NK-92 (cell line): Measurements from ENCODE around the gene EFCAB6.

Experiments used
- DNase-seq: peaks from one replicate; lab custom pipeline; 2025; ENCODE audit not compliant: unreplicated experiment; lab: John Stamatoyannopoulos, UW

EFCAB6 gene, protein sequence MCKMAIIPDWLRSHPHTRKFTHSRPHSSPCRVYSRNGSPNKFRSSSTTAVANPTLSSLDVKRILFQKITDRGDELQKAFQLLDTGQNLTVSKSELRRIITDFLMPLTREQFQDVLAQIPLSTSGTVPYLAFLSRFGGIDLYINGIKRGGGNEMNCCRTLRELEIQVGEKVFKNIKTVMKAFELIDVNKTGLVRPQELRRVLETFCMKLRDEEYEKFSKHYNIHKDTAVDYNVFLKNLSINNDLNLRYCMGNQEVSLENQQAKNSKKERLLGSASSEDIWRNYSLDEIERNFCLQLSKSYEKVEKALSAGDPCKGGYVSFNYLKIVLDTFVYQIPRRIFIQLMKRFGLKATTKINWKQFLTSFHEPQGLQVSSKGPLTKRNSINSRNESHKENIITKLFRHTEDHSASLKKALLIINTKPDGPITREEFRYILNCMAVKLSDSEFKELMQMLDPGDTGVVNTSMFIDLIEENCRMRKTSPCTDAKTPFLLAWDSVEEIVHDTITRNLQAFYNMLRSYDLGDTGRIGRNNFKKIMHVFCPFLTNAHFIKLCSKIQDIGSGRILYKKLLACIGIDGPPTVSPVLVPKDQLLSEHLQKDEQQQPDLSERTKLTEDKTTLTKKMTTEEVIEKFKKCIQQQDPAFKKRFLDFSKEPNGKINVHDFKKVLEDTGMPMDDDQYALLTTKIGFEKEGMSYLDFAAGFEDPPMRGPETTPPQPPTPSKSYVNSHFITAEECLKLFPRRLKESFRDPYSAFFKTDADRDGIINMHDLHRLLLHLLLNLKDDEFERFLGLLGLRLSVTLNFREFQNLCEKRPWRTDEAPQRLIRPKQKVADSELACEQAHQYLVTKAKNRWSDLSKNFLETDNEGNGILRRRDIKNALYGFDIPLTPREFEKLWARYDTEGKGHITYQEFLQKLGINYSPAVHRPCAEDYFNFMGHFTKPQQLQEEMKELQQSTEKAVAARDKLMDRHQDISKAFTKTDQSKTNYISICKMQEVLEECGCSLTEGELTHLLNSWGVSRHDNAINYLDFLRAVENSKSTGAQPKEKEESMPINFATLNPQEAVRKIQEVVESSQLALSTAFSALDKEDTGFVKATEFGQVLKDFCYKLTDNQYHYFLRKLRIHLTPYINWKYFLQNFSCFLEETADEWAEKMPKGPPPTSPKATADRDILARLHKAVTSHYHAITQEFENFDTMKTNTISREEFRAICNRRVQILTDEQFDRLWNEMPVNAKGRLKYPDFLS (N-terminal part only)

DNA sequence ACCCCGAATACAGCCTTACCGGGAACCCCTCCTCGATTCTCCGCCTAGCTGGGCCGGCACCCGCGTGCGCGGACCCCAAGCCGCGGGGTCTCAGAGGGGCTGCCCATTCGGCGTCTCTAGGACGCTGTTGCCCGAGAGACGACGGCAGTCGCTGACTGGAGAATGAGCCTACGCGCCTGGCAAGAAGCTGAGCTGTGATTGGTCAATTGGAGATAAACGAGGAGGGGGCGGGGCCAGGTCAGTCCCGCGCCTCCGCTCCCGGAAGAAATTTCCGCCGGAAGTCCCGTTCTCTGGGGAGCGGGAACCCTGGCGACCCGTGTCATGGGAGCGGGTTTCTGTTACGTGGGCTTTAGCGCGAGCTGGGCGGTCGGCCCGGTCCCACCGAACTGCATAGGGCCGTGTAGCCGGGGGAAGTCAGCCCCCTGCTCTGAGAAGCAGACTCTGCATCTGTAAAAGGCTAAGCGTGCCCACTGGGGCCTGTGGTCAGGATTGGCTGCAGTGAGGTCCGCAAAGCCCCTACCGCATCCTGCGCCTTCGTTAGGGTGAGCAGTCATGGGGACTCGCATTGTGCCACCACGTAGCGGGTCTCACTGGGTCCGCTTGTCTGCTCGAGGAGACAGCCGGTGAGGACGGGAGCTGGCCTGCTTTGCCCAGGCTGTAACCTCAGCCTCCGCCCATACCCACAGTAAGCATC lies at the start of gene EFCAB6:
TSS of gene EFCAB6 (minus strand) at position 157 of the 694 bp plus-strand sequence. CDS start 29,987 bp downstream, outside the sequence.
- DNase-seq = peak; percentile 26

DNA sequence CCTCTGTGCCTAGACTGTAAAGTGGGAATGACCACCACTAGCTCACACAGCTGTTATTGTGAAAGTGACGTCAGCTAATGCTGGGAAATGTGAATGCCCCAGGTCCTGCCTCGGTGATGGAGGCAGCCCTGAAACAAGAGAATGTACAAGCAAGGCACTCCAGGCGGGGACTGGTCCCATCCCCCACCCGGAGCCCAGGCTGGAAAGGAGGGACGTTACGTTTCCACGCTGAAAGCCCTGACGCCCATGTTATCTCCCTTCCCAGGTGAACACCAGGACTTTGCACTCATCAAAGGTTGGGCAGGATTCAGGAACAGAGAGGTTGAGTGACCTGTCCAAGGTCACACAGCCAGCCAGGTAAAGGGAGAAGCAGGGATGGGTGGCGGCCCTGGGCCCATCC lies 49.4 kb upstream of the EFCAB6 start:
- no peak for DNase-seq

DNA sequence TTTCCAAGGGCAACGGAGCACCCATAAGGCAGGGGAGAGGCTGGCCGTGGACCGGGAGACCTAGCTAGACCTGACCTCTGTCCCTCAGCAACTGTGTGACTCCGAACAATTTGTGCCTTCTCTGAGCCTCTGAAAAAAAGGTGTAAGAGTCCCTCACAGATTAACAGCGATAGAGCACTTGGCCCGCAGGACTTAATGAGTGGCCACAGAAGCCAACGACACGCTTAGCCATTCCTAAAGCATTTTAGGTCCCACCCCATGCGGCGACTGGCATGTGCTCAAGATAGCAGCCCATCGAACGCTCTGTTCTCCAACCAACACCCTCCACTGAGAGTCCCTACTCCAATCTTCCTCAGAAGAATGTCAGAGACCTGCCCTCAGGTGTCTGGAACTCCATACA lies 48.7 kb upstream of the EFCAB6 start:
- DNase-seq = no peak

DNA sequence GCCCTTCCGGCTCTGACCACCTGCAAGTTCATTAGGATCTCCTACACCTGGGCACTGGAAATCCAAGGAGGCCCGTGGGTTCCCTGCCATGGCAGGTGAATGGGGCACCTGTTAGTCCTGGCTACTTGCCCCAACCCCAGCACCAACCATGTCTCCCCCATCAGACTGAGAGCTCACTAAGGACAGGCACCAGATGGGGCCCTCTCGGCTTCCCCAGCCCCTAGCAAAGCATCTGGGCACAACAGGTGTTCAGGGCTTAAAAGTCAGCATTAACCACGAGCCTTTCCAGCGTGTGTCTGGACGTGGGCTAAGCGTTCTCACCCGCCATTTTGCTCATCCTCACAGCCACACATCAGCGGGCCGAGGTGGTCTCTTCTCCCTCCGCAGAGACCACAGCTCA lies 48.0 kb upstream of the EFCAB6 start:
- DNase-seq = no peak

DNA sequence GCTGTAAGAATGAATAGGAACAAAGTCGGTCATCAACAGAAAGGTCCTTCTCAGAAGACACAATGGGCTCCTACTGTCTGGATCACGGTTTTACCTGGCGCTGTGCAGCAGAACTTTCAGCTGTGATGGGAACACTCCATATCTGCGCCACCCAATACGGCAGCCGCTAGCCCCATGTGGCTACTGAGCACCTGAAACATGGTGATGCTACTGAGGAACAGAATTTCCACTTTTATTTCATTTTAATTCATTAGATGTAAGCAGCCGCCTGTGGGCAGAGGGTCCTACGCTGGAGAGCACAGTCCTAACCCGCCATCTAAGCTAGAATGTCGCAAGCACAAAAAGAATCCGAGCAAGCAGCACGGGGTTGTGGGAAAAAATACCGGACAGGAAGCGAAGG lies 47.5 kb upstream of the EFCAB6 start:
- DNase-seq = no peak

DNA sequence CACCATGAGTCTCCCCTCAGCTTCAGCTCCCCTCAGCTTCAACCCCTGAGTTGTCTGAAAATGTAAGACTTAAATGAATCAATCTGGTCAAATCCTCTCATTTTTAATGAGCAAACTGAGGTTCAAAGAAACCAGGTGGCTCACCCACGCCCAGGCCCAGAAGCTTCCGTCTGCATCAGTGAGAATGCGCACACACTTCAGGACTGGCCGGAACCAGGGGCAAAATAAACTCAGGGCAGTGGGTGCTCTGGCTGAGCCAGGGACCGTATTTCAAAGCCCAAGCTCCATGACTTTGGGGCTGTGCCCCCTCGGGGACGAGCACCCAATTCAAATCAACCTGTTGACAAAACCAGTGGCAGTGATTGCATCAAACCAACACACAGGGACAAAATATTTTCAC lies 47.1 kb upstream of the EFCAB6 start:
- no peak for DNase-seq

DNA sequence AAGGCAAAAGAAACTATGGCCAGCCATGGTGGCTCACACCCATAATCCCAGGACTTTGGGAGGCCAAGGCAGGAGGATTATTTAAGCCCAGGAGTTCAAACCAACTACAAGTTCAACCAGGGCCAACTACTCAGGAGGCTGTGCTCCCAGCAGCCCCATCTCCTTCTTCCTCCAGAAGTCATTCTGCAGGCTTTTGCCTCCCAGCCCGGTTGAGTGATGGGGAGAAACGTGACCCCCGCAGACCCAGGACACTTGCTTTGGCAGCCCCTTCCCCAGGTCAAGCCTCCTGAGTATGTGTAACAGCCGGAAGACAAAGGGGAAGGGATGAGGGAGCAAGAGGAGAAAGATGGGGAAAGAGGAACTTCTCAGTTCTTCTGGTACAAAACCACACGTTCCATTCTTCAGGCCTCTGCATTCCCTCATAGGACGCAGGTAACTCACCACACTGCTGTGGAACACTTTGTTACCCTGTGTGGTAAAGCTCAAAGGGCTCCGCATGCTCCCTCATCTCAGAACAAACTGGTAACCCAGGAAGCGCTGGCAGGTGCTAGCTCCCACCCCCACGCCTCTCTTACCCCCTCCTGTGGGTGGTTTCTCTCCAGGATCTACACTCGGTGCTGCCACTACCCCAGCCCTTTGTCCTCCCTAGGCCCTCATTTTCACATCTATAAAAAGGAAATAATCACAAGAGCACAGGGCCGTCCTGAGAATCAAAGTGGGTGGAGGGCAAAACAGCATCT lies 46.2 kb upstream of the EFCAB6 start:
- no peak for DNase-seq

DNA sequence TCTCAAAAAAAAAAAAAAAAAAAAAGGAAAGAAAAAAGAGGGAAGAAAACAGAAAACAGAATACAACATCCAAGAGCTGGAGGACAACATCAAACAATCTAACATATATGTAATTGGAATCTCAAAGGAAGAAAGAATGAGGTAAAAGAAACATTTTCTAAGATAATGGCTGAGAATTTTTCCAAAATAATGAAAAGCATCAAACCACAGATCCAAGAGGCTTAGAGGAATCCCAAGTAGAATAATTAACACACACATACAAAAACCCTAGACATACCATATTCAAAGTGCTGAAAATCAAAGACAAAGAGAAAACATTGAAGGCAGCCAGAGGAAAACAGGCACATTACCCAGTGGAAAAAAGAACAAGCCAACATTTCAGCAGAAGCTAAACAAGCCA lies 45.3 kb upstream of the EFCAB6 start:
- no peak for DNase-seq

DNA sequence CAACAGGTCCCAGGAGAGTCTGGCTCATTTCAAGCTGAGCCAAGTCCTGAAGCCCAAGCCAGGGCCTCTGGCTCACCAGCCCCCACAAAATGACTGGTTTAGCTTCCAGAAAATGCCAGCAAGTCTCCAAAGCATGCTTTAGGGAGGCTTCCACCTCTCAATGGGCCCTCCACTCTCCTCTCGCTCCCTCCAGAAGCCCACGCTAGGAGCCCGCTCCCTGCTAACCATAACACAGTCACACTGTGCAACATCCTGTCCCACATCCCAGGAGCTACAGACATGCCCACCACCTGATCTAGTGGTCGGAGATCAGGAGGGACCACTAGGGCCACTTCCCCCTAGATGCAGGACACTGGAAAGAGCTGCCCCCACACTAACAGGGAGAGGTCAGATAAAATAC lies 43.3 kb upstream of the EFCAB6 start:
- no peak for DNase-seq

DNA sequence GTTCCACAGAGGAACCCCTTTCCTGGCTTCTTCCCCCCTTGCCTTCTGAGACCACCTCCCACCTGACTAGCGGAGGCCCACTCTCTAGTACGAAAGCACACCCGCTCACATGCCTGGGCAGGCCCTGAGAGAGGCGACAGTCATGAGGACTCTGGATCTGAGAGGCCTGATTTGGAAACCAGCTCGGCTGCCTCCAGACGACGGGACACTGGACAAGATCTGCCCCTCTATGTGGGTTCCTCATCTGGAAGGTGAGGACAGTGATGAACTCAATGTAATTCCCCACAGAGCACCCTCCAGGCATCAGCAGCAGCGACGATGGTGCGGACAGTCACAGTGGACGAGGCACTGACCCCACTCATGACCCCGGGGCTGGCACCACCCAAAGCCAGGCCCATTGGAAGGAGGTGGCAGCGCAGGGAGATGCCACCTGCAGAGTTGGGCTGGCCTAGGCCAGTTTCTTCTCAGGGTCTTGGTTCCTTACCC lies 42.7 kb upstream of the EFCAB6 start:
- DNase-seq = no peak

DNA sequence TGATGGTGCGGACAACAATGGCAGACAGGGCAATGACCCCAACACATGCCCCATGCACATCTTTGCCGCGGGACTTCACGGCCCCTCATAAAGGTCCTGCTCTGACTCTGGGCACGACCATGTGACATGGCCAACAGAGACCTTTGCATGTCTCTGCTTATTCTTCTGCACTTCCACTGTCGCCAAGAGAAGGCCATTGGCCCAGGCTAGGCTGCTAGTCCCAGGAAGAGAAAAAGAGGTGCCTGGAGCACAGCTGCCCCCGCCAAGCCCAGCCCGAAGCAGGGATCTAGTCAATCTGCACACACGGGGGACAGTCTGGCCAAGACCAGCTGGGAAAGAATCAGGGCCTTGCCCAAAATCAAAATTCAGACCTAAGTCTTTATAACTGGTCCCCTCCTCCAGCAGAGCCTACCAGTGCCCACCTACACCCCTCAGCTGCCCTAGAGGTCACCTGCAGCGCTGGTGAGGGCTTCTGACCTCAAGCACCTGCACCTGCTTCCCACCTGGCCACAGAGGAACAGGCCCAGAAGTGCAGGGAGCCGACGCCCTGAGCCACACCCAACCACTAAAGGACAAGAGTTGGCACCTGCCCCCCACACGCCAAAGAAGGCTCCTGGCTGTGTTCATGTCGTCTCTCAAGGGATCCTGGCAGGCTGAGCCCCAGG lies 42.1 kb upstream of the EFCAB6 start:
- no peak for DNase-seq

DNA sequence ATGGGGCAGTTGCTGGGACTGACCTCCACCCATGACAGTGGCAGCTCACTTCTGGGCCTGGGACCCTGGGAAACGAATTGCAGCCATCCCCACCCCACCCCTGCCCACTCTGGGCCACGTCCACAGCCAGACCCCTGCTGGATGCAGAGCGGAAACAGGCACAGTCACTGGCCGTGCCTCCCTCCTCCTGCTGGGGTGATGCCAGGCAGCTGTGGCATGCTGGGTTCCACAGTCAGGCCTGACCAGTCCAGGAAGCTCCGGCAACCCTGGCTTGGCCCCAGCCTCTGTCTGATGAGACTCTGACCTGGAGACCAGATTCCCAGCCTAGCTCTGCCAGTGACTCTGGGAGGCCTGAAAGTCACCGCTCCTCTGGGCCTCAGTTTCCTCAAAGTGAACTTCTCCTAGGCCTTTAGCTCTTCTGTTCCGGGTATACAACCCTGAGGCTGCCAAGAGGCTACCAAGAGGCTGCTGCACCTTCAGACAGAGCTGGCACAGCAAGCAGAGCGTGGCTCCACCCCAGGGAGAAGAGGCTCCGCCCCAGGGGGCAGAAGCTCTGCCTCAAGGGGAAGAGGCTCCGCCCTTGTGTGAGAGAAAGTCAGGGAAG lies 41.3 kb upstream of the EFCAB6 start:
- no peak for DNase-seq

DNA sequence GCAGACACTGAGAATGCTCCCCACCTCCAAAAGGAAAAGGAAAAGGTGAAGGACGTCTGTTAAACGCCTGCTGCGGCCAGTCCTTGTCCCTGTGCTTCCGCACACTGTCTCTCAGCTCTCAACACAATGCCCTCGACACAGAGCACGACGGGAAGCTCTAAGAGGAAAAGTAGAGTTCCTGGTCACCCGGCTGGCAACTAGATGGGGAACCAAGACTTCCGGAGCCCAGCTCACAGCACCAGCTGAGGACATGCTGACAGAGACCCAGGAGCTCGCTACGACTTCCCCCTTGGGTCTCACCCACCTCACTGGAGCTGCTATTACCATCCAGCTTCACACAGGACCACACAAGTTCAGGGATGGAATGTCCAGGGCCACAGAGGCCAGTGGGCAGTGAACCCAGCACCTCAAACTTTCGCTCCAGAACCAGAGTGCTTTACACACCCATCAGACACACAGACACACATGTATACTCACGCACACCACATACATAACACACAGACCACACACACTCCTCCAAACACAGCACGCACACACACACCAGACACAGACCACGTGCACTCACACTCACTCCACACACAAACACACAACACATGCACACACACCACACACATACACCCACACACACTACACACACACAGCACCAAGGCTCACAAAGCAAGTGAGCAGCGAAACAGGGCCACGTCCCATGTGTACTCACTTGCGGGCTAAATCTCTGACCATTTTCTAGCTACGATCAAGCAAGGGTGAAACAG lies 40.6 kb upstream of the EFCAB6 start:
- no peak for DNase-seq

DNA sequence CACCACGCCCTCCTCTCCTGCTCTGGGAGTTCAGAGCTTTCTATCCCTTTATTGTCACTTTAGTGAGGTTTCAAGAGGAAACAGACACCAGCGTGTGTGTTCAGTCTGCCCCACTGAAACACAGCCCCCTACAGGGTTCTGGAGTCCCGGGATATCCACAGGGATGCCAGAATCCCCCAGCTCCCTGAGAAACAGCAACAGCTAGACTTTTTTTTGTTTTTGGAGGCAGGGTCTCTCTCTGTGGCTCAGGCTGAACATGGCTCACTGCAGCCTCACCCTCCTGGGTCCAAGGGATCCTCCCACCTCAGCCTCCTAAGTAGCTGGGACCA lies 39.8 kb upstream of the EFCAB6 start:
- DNase-seq = no peak

DNA sequence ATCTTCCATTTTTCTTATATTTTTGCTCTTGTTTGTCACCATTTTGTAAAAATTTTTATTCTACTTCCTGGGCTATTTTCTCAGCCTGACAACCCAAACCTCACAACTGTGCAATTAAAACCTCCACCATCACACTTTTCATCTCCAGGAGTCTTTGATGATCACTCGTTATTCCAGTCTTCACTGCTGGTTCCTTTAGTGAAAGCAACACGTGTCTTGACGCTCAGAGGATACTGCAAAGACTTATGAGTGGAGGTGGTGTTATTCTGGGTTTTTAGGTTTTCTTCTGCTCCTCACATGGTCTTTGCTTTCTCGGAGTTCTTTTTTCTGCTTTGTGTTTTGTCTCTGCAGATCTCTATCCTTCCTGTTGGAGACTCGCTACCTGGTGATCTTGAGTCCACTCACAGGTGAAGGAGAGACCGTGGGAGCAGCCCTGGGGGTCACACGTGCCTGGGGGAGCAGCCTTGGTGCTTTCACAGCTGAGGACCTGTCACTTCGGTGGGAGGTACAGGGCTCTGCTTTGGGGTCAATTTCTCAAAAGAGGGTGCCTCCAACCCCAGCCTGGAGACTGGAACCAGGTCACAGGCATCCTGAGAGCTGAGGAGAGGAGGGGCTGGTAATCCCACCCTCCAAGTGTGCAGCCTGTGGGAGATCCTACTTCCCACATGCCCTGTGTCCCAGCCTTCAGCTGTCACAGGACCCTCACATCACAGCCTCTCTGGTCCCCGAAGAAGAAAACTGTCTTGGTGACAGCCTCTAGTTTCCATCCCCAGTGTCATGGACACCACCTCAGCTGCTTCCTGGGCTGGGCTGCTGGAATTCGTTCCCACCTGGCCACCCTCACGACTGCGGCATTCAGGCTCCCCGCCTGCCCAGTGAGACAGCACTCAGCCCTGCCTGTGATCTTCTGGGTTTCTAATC lies 39.2 kb upstream of the EFCAB6 start:
- DNase-seq = no peak

DNA sequence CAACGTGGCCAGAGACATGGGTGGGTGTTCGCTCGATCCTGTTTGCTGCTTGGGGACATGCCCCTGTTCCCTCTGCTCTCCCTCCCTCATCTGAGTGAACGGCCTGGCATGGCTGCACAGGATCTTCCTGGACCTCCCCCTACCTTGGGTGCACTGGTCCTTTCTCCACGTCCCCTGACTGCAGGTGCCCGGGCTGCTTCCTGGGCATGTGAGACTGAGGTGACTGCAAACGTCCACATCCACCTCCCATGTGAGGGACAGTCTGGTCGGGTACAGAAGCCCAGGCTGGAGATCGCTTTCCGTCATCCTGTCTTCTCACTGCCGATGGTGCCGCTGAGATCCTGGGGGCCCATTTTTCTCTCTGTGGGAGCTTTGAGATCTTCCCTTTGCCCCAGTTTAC lies 38.4 kb upstream of the EFCAB6 start:
- no peak for DNase-seq

DNA sequence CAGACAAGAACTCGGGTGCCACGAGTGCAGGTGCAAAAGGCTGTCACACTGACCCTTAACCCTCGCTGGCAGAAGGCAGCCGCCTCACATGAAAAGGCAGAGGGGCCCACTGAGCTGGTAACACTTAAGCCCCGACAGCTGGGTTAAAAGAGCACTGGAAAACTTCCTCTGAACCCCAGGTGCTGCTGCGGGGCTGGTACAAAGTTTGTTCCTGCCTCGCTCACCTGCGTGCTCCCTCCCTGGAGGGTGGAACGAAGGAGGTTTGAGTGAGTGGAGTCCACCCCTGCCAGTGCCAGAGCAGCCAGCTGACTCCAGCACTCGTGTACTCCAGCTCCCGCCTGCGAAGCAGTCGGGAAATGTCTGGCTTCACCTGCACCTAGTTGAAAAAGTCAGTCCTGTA lies 37.6 kb upstream of the EFCAB6 start:
- DNase-seq = no peak
